ENCODE measurements around the gene IL22RA2.

GRCh38 chr6:137115658-137116057 is 57.8 kb downstream of the IL22RA2 start:
- TF ChIP-seq MXI1 (IDR thresholded peaks at IDR 0.05; ENCODE audit: borderline replicate concordance, low read depth, low read length) (no peak), ELF4 (CRISPR knock-in tag; IDR thresholded peaks at IDR 0.05; ENCODE audit: borderline replicate concordance) (no peak), ZNF644 (CRISPR knock-in tag; IDR thresholded peaks at IDR 0.05; ENCODE audit: low read depth) (no peak), SIN3A (IDR thresholded peaks at IDR 0.05; ENCODE audit: borderline replicate concordance, low read depth, low read length) (no peak), SRF (IDR thresholded peaks at IDR 0.05; ENCODE audit: low read depth, low read length) (no peak), RELA (CRISPR knock-in tag; IDR thresholded peaks at IDR 0.05) (no peak), ISL2 (CRISPR knock-in tag; IDR thresholded peaks at IDR 0.05) (no peak), CEBPB (IDR thresholded peaks at IDR 0.05; ENCODE audit: borderline replicate concordance, low read depth, low read length) (no peak)

All from HepG2 (cell line).